NCI-H1417 (cell line): Measurements from ENCODE around the gene SNX14.
A peak's percentile ranks its signal among the peaks of the same experiment; 100 is the strongest.
"Not testable (repeated sequence)": the region's sequence is repeated elsewhere in the genome, so short reads cannot be mapped to it uniquely, and the experiment has no call there.

Experiments
- DNase-seq, 3 experiments: peaks; one replicate each; lab custom pipeline; 2025; lab: John Stamatoyannopoulos, UW

Gene SNX14

GRCh38 chr6:85593438-85594196, at the start of gene SNX14:
Gene SNX14 (minus strand): TSS chr6:85593858. CDS start chr6:85593718, 140 bp downstream.
- DNase-seq: peak; percentile 83 to 95 (median 94)

- peak; percentile 97 to 98 (median 98) for DNase-seq
Observed at GRCh38 chr6:85642774-85643536, 49.3 kb upstream of the SNX14 start, which contains the start of gene SYNCRIP. Gene SYNCRIP (minus strand): TSS chr6:85642886. CDS start chr6:85641439, 1,447 bp downstream.

- peak in 2 of 3 experiments; percentile 70 to 72 for DNase-seq
Observed at GRCh38 chr6:85641897-85642773, 48.5 kb upstream of the SNX14 start.

- DNase-seq: no peak
Observed at GRCh38 chr6:85641522-85641896, 47.9 kb upstream of the SNX14 start.

- no peak for DNase-seq
Observed at GRCh38 chr6:85640821-85641220, 47.2 kb upstream of the SNX14 start.

- DNase-seq: peak in 1 of 3 experiments; percentile 6
Observed at GRCh38 chr6:85637579-85637978, 43.9 kb upstream of the SNX14 start.

GRCh38 chr6:85632164-85632942, 38.7 kb upstream of the SNX14 start:
- DNase-seq: no peak

GRCh38 chr6:85631117-85631516, 37.5 kb upstream of the SNX14 start:
- DNase-seq: not testable (repeated sequence)

GRCh38 chr6:85628353-85628752, 34.7 kb upstream of the SNX14 start:
- DNase-seq: no peak

- DNase-seq: no peak
Observed at GRCh38 chr6:85620308-85620707, 26.6 kb upstream of the SNX14 start.

- DNase-seq: no peak
Observed at GRCh38 chr6:85614780-85615179, 21.1 kb upstream of the SNX14 start.

- no peak for DNase-seq
Observed at GRCh38 chr6:85612690-85613474, 19.2 kb upstream of the SNX14 start.

- no peak for DNase-seq
Observed at GRCh38 chr6:85610182-85610895, 16.7 kb upstream of the SNX14 start.

GRCh38 chr6:85602100-85602499, 8.4 kb upstream of the SNX14 start:
- DNase-seq: no peak

GRCh38 chr6:85600713-85601313, 7.2 kb upstream of the SNX14 start:
- peak in 1 of 3 experiments; percentile 29 for DNase-seq

GRCh38 chr6:85594197-85594930, 706 bp upstream of the SNX14 start:
- DNase-seq: peak in 1 of 3 experiments; percentile 81

- no peak for DNase-seq
Observed at GRCh38 chr6:85592033-85592432, 1.6 kb downstream of the SNX14 start.

- DNase-seq: no peak
Observed at GRCh38 chr6:85591207-85591606, 2.5 kb downstream of the SNX14 start.

- no peak for DNase-seq
Observed at GRCh38 chr6:85585741-85586140, 7.9 kb downstream of the SNX14 start.
